GM21528 (cell line): ENCODE data around the gene HEATR9.

ENCODE experiments used
- ATAC-seq: cut with Tn5 transposase; IDR thresholded peaks from one replicate; pipeline ENCODE4 v1.9.1; 2021; ENCODE audit warnings: mild to moderate bottlenecking, moderate library complexity; ENCODE audit not compliant: unreplicated experiment, low FRiP score

Gene HEATR9

GRCh38 chr17:35812456-35812855 is 56.2 kb downstream of the HEATR9 start:
- no peak for ATAC-seq

GRCh38 chr17:35811759-35812158 is 56.9 kb downstream of the HEATR9 start:
- ATAC-seq = no peak

- ATAC-seq = no peak
These were observed 58.7 kb downstream of the HEATR9 start for GRCh38 chr17:35809855-35810461.

DNA sequence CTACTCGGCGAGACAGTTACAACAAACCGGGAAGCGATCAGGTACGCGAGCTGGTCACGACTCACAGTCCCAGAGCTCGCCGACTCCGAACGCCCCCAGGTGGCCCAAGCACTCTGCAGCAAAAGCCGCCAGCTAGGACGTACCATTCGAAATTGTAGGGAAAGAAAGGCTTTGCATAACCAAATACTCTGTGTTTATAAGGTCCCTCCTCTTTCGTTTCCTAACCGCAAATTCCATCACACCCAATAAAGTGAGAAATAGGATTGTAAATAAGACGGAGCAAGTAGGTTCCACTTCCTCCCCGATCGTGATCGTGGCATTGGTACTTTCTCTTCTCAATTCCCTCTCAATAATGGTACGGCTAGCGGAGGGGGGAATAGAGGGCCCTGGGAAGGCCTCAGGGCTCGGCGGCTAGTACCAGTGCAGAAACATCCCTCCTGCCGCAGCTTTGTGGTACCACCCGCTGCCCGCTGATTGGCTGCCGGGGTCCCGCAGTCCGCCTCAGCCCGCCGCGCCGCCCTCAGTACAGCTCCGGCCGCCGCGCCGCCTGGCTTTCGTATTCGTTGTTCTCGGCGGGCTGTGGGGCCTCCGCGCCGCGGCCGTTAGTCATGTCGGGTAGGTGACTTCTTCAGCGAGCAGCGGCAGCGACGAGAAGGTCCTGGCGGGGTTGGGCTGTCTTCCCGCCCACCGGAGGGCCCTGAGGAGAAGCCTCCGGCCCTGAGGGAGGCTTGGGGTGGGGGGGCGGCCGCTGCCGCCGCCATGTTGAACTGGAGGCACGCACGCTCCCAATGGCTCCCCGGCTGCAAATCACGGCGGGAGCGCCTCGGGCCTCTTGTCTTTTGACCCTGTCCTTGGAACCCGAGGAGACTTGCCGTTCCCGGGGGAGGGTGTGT is 59.5 kb downstream of the HEATR9 start, which contains the start of gene TAF15:
Gene TAF15, plus strand, starts transcription at position 523 of the 893 bp plus-strand sequence. Its CDS starts 86 bp downstream, at position 609.
- ATAC-seq = peak; percentile 90

GRCh38 chr17:35808240-35808961 is 60.3 kb downstream of the HEATR9 start:
- ATAC-seq = no peak

DNA sequence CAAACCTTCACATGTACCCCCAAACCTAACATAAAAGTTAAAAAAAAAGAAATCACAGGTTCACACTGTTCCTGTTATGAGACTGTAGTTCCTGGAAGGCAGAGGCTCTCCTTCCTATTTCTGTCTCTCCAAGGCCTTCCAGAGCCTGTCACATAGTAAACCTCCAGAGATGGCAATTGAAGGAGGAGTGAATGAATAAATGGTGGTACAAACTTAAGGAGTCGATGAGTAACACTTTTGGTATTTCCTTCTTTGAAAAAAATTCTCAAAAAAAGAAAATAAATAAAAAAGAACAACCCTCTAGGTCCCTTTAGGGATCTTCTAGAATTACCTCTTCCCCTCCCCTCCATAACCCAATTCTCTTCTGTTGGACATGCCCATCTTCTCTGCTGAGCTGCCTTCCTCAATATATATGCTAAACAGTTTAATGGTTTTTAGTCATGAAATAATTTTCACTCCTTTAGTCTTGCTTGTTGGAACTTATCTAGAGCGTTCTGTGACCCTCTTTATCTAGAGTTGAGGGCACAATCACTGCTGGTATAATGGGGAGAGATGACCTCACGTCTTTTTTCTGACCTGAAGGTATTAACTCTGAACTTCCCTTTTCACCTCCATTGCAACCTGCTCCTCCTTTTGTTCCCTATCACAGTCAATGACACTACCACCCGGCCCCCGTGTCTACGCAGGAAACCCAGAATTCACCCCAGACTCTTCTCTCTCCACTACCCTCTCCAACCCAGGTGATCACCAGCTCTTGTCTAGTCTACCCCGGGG is 61.1 kb downstream of the HEATR9 start:
- no peak for ATAC-seq
